PC-3 (cell line): ENCODE results near the gene LIMS2. TPM values are rescaled to one million over a fixed set of nuclear protein-coding genes. Genes with fewer than 3 reads are reported as not detected.

Experiments
- ATAC-seq: fragments of 200-7000 bp; cut with Tn5 transposase; 2 replicates; pipeline ENCODE4 v1.9.1; 2020; ENCODE audit warnings: mild to moderate bottlenecking, moderate library complexity
- BruUV-seq: library from RNA; stranded (reverse); fragments of 400-500 nt; replicated peaks from 2 replicates; lab custom pipeline; 2021; lab: Mats Ljungman, UMichigan
- CTCF ChIA-PET: fragments of 300-600 bp; sonication (Branson Sonifier 250); formaldehyde crosslinking; loops from one replicate; lab custom pipeline; 2022; ENCODE audit warnings: antibody characterized with exemption; lab: Charles Lee
- POLR2A ChIA-PET: fragments of 300-600 bp; sonication (Branson Sonifier 250); formaldehyde crosslinking; loops from one replicate; lab custom pipeline; 2022; ENCODE audit warnings: antibody characterized with exemption; ENCODE audit not compliant: unreplicated experiment; lab: Charles Lee
- DNase-seq: peaks from one replicate; pipeline ENCODE4 v3.0.0-alpha.2; 2015
- H2AFZ ChIP-seq: fragments of 300-600 bp; sonication (generic); 2 replicates; pipeline ENCODE4 v1.6.0; 2016; ENCODE audit warnings: antibody characterized with exemption, low read length
- H3F3A ChIP-seq: fragments of 300-600 bp; sonication (generic); one replicate; pipeline ENCODE4 v1.6.0; 2017; ENCODE audit warnings: antibody characterized with exemption, low read length, control low read depth, mild to moderate bottlenecking; ENCODE audit not compliant: unreplicated experiment
- H3K27ac ChIP-seq: fragments of 300-600 bp; sonication (generic); 2 replicates; pipeline ENCODE4 v1.5.1; 2016; ENCODE audit warnings: mild to moderate bottlenecking, low read length
- H3K27me3 ChIP-seq: fragments of 300-600 bp; sonication (generic); 2 replicates; pipeline ENCODE4 v1.6.1; 2016; ENCODE audit warnings: low read length, mixed read lengths
- H3K36me3 ChIP-seq: fragments of 300-600 bp; sonication (generic); 2 replicates; pipeline ENCODE4 v1.6.1; 2016; ENCODE audit warnings: low read depth, mixed run types, low read length, mixed read lengths
- H3K4me1 ChIP-seq: fragments of 300-600 bp; sonication (generic); 2 replicates; pipeline ENCODE4 v1.5.1; 2016; ENCODE audit warnings: low read length; ENCODE audit not compliant: insufficient read depth
- H3K4me2 ChIP-seq: fragments of 300-600 bp; sonication (generic); 2 replicates; pipeline ENCODE4 v1.6.0; 2016; ENCODE audit warnings: low read length
- H3K4me3 ChIP-seq: fragments of 300-600 bp; sonication (generic); 2 replicates; pipeline ENCODE4 v1.5.1; 2016; ENCODE audit warnings: mild to moderate bottlenecking, low read length, mixed read lengths
- H3K79me2 ChIP-seq: fragments of 300-600 bp; sonication (generic); 2 replicates; pipeline ENCODE4 v1.6.1; 2017; ENCODE audit warnings: low read length, mixed read lengths
- H3K9ac ChIP-seq: fragments of 300-600 bp; sonication (generic); 2 replicates; pipeline ENCODE4 v1.6.0; 2016; ENCODE audit warnings: mild to moderate bottlenecking, low read length
- H3K9me2 ChIP-seq: fragments of 300-600 bp; sonication (generic); replicated peaks from 2 replicates; pipeline ENCODE4 v1.6.1; 2016; ENCODE audit warnings: mixed run types, low read length, mixed read lengths
- H3K9me3 ChIP-seq: fragments of 300-600 bp; sonication (generic); 2 replicates; pipeline ENCODE4 v1.6.1; 2016; ENCODE audit warnings: low read length, mixed read lengths
- H4K20me1 ChIP-seq: fragments of 300-600 bp; sonication (generic); 2 replicates; pipeline ENCODE4 v1.6.1; 2016; ENCODE audit warnings: low read length, mixed read lengths
- CTCF ChIP-seq: fragments of 300-600 bp; sonication (generic); conservative IDR thresholded peaks from 2 replicates; pipeline ENCODE4 v1.5.1; 2017; ENCODE audit warnings: antibody characterized with exemption, low read depth, mild to moderate bottlenecking, low read length
- EZH2 ChIP-seq: fragments of 300-600 bp; sonication (generic); IDR thresholded peaks from one replicate; pipeline ENCODE4 v1.6.1; 2017; ENCODE audit warnings: antibody characterized with exemption, mild to moderate bottlenecking, low read length; ENCODE audit not compliant: unreplicated experiment
- EZH2phosphoT487 ChIP-seq: fragments of 300-600 bp; sonication (generic); IDR thresholded peaks from 2 replicates; pipeline ENCODE4 v1.6.1; 2018; ENCODE audit warnings: mild to moderate bottlenecking, antibody characterized with exemption, low read length, borderline replicate concordance
- intact Hi-C: fragments of 100-400 bp; cut with micrococcal nuclease; formaldehyde crosslinking; loops from 2 replicates; pipeline ENCODE4 v1.9.0; 2023
- total RNA-seq: library from RNA; depleted of rRNA; stranded (reverse); fragments of >200 nt; gene quantifications from 2 replicates; pipeline ENCODE4 v1.2.3, GENCODE V29; 2014

Gene LIMS2
- total RNA-seq, 1 experiment from 2014 or later = 5.0 TPM

DNA sequence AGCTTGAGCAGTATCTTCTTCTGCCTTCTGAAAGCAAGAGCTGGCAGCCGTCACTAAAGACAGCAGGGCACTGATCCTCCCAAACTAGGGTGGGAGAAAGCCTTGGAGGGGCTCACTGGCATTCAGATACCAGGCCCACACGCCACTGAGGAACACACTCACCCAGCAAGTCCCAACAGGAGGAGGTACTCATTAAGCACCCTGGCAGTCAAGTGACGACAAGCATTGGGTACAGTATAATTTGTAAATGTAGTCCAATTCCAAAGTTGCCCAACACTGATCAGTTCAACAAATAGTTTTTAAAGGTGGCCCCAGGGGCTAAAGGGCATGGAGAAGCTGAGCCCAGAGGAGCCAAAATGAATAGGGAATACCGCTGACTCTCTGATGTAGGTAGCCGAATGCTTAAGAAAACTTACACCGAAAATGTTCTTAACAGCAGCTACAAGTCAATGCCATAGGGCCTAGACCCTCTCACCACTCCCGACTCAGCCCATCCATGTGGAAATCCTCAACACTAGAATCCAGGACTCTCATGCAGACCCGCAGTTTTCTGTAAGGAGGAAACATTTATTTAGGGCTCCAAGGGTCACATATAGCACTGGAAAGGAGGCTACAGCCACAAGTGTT lies 9.9 kb downstream of the LIMS2 start:
- Histone ChIP-seq H3K9ac (no peak overlapping the region), H3K27ac (no peak overlapping the region), H3K9me2 (no peaks in the 10 kb centered on the region), H3F3A (no peaks in the 10 kb centered on the region), H3K4me2 (no peak overlapping the region), H3K4me3 (no peak overlapping the region), H2AFZ (no peak overlapping the region), H3K79me2 (no peaks in the 10 kb centered on the region), H3K36me3 (no peaks in the 10 kb centered on the region; the same call in 1 of the 2 replicates), H4K20me1 (no peaks in the 10 kb centered on the region), H3K4me1 (no peaks in the 10 kb centered on the region), H3K9me3 (0 out of 2 replicates have a peak, but pooled peaks cover 5% of the 10 kb centered on the region), H3K27me3 (no peaks in the 10 kb centered on the region)
- no TSS peak for BruUV-seq
- CTCF ChIA-PET = no interaction called here
- ATAC-seq (no peak), DNase-seq (no peak)
- intact Hi-C loops = no loop called here
- TF ChIP-seq CTCF = no peak
- TF ChIP-seq EZH2phosphoT487 = no peak
- TF ChIP-seq EZH2 = no peak
- POLR2A ChIA-PET = no interaction called here

DNA sequence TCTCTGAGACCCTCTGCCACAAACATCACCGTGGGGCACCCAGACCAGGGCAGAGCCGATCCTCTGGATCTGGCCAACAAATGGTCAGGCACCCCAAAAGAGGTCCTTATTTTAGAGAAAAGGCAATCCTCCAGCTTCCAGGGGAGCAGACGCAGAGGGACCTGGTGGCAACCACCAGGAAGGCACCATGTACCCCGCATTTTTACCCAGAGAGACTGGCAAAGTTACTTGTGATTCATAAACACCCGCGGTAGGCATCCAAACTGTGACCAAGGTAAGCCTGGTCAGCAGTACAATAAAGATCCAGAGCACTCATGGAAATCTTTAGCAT lies 10.5 kb downstream of the LIMS2 start:
- no peaks in the 10 kb centered on the region for H4K20me1 ChIP-seq
- ChIA-PET CTCF (no interaction called here), POLR2A (no interaction called here)
- no peak overlapping the region for H3K9ac ChIP-seq
- no peaks in the 10 kb centered on the region for H3K27me3 ChIP-seq
- H3K4me3 ChIP-seq = no peak overlapping the region
- no peaks in the 10 kb centered on the region; the same call in 1 of the 2 replicates for H3K36me3 ChIP-seq
- no peak for TF ChIP-seq EZH2
- TF ChIP-seq CTCF = no peak
- no peak for TF ChIP-seq EZH2phosphoT487
- H3K79me2 ChIP-seq = no peaks in the 10 kb centered on the region
- ATAC-seq (no peak), DNase-seq (no peak)
- H3K9me2 ChIP-seq = no peaks in the 10 kb centered on the region
- H3K4me1 ChIP-seq = no peaks in the 10 kb centered on the region
- H2AFZ ChIP-seq = no peak overlapping the region
- H3F3A ChIP-seq = no peaks in the 10 kb centered on the region
- H3K27ac ChIP-seq = no peak overlapping the region
- H3K9me3 ChIP-seq = 0 out of 2 replicates have a peak, but pooled peaks cover 5% of the 10 kb centered on the region
- BruUV-seq = no TSS peak
- H3K4me2 ChIP-seq = no peak overlapping the region
- intact Hi-C loops = no loop called here

DNA sequence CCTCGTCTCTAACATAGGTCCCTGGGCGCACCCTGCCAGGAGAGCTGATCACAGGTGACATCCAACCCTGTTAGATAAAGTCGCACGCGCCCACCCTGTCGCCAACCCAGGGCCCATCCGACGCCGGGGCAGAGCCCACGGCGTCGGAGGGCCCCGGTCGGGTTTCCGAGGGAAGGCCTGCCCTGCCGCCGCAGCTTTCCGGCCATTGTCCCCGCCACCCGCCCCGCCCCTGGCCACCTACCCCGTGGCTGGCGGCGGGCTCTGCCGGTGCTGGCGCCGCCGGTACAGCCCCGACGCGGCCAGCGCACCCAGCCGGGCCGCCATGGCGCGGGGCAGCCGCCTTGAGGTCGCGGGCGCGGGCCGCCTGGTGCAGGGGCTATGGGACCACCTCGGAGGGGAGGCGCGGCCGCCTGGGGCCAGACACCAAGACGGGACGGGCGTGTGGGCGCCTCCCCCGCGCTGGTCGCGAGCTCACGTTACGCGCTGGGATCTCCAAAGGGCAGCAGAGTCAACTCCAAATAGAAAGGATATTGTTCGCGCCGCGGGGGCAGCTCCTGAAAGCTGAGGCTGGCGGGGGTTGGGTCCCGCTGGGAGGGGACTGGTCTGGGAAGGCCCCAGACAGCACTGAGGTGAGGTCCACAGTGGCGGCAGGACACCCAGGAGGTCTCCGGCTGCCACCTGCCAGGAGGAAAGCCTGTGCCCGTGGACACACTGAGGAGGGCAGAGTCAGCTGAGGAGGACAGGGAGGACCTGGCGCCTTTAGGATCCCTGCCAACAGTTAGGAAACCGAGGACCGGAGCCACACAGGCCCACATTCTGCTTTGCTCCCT lies 11.1 kb downstream of the LIMS2 start:
- Histone ChIP-seq H3K9me3 (0 out of 2 replicates have a peak, but pooled peaks cover 5% of the 10 kb centered on the region), H3K4me2 (no peak overlapping the region), H3K79me2 (no peaks in the 10 kb centered on the region), H4K20me1 (no peaks in the 10 kb centered on the region), H3K9me2 (no peaks in the 10 kb centered on the region), H3K4me1 (no peaks in the 10 kb centered on the region), H3K4me3 (no peak overlapping the region), H3F3A (no peaks in the 10 kb centered on the region), H3K27ac (no peak overlapping the region), H2AFZ (no peak overlapping the region), H3K27me3 (no peaks in the 10 kb centered on the region), H3K9ac (no peak overlapping the region), H3K36me3 (no peaks in the 10 kb centered on the region; the same call in 1 of the 2 replicates)
- ChIA-PET CTCF (no interaction called here), POLR2A (no interaction called here)
- no TSS peak for BruUV-seq
- DNase-seq (no peak), ATAC-seq (no peak)
- intact Hi-C loops = no loop called here
- TF ChIP-seq EZH2 (no peak), CTCF (no peak), EZH2phosphoT487 (no peak)
